VCaP (cell line): ENCODE results near the gene FKBP1A.
A peak's percentile ranks its signal among the peaks of the same experiment; 100 is the strongest.

Experiments
- H3K27ac ChIP-seq: fragments of 450-650 bp; 2 replicates; pipeline ENCODE4 v1.5.1; 2017
- TF ChIP-seq, protein P1 (sequence below): fragments of 450-650 bp; conservative IDR thresholded peaks from 2 replicates; pipeline ENCODE4 v1.5.1; 2017; ENCODE audit warnings: mild to moderate bottlenecking, moderate library complexity

The FKBP1A gene

DNA sequence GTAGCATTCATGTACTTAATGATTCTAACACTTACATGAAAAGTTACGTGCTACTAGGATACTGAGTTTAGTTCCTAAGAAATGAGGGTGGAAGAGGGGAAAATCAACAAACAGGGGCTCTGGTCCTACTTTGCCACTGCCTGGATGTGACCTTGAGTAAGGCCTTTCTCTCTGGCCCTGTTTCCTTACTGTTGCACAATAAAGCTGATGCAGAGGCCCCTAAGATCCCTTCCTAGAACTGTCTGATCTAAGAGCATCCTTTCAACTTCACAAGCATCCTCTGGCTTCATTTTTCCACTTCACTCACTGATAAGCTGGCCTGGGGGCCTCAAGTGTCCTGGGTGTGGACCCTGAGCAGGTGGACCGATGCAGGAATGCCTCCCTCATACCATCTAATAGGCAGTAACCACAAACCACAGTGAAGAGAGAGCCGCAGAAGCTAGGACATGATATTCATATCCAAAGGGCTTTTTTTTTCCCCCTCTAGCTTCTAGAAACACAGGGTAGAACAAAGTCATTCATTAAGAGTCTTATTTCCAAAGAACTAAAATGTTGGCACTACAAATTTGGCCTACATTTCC is 21.6 kb downstream of the FKBP1A start:
- TF ChIP-seq, protein P1, sequence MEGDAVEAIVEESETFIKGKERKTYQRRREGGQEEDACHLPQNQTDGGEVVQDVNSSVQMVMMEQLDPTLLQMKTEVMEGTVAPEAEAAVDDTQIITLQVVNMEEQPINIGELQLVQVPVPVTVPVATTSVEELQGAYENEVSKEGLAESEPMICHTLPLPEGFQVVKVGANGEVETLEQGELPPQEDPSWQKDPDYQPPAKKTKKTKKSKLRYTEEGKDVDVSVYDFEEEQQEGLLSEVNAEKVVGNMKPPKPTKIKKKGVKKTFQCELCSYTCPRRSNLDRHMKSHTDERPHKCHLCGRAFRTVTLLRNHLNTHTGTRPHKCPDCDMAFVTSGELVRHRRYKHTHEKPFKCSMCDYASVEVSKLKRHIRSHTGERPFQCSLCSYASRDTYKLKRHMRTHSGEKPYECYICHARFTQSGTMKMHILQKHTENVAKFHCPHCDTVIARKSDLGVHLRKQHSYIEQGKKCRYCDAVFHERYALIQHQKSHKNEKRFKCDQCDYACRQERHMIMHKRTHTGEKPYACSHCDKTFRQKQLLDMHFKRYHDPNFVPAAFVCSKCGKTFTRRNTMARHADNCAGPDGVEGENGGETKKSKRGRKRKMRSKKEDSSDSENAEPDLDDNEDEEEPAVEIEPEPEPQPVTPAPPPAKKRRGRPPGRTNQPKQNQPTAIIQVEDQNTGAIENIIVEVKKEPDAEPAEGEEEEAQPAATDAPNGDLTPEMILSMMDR, result no peak
- peak overlapping the region; percentile 80 for H3K27ac ChIP-seq

DNA sequence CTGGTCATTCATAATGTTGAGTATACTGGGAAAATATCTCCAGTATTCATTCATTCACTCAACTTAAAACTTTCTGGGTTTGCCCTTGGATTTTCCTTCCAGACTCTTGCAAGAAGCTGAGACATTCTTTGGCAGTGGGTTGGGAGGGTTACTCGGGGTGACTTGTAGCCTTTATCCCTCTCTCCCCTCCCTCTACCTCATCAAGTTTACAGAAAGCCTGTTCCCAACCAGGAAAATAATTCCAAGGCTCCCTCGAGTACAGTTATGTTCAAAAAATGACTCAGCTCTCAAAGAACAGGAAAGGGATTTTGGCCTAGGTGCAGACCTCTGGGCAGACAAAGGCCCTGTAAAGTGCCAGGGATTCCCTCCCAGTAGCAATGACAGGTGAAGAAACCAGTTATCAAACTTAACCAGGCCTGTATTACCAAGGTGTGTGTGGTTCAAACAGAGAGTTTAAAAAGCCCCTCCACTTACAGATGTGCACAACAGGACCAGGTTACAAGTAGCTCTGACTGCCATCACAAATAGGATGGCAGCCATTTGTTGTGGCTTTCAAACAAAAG is 22.2 kb downstream of the FKBP1A start:
- H3K27ac ChIP-seq, result peak overlapping the region; percentile 80
- TF ChIP-seq, protein P1, result no peak

DNA sequence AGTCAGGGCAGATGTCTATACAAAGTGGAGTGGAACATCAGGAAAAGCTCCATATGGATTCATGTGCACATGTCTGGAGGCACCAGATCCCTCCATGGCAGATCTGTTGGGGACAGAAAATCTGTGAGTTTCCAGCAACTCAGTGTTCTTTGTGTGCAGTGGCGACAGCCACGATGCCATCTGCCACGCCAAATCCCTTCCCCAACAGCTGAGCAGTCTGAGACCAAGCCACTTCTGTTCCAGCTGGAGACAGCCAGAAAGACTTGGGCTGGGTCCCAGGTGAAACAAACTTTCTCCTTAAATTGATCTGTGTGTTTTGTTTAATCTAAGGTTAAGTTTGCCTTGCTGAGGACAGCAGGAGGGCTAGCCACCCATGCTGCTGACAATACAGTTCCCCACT is 22.9 kb downstream of the FKBP1A start:
- TF ChIP-seq, protein P1, result no peak
- peak overlapping the region; percentile 80 for H3K27ac ChIP-seq

DNA sequence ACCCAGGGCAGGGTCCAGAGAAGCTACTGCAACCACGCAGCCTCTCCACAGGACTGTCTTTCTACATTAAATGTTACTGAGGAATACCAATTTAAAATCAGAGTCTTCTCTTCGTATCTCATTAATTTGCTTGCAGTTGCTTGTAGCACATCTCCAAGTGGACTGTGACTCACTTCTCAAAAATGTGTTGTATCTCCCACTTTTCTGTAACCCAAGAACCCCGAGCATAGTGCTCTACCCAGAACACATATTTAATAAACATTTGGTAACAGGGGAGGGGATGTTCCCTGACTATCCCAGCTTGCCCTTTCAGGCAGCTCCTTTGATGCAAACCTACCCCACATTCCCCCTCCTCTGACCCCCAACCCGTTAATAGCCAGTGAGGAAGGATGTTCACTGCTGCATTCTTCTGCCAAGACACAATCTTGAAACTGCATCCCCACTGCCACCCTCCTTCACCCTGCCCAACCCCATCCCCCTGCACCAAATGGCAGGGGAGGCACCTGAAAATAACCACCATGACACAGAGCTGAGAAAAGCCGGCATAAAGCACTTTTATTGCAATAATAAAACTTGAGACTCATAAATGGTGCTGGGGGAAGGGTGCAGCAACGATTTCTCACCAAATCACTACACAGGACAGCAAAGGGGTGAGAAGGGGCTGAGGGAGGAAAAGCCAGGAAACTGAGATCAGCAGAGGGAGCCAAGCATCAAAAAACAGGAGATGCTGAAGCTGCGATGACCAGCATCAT is 24.2 kb downstream of the FKBP1A start:
- H3K27ac ChIP-seq, result no peak overlapping the region
- TF ChIP-seq, protein P1, result no peak

DNA sequence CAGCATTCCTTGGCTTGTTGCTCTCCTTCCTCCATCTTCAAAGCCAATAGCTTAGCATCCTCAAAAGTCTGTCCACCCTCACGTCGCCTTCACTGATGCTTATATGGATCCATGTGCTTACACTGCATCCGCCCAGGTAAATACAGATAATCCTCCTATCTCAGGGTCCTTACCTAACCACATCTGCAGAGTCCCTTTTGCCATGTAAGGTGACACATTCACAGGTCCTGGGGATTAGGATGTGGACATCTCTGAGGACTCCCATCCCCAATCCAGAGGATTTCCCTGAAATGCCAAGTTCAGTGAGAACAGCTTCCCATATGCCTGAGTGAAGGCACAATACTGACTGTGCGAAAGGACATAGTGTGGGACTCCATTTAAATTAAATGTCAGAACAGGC is 25.4 kb downstream of the FKBP1A start:
- H3K27ac ChIP-seq, result no peak overlapping the region
- TF ChIP-seq, protein P1, result no peak

DNA sequence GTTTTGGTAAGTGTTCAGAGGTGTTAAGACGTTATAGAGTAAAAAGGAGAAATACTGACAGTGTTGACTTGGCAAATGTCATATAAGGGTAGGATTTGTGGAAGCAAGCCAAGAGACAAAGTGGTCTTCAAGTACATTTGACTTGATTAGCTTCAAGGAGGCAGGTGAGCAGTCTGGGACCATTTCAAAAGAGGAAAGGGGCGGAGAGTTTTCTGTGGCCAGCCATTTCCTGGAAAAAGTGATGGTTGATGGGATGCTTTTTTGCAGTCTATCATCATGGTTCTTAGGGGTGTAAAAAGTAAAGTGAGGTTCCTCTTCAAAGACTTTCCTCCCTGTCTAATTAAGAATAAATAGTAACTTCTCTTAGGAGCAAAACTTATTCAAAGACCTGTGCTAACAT is 28.7 kb downstream of the FKBP1A start:
- TF ChIP-seq, protein P1, result no peak
- H3K27ac ChIP-seq, result no peak overlapping the region

DNA sequence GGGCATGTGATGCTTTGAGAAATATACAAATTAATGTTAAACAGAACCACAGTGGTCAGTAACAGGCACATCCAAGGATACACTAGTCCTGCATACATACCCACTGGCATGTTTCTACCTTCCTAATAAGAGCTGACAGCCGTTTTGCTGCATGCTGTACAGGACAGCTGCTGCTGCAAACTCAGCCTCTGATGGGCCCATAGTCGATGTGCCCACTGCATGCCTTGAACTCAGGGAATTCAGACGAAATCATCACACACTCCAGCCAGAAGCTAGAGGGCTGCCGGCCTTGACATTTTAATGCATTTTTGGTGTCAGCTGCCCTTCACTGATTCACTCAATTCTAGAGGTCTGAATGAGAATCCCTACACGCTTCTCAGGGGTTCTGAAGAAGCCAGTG is 29.3 kb downstream of the FKBP1A start:
- TF ChIP-seq, protein P1, result no peak
- H3K27ac ChIP-seq, result no peak overlapping the region
